CD4-positive, alpha-beta T cell (primary cell): ENCODE results near the gene MIA2. TPM values are rescaled to one million over a fixed set of nuclear protein-coding genes. Genes with fewer than 3 reads are reported as not detected.

ENCODE experiments used
- ATAC-seq: fragments of 200-7000 bp; cut with Tn5 transposase; one replicate; pipeline ENCODE4 v1.10.0; 2022; ENCODE audit warnings: mild to moderate bottlenecking; ENCODE audit not compliant: poor library complexity
- CTCF ChIA-PET: fragments of 350-600 bp; sonication (Branson Sonifier 250); formaldehyde crosslinking; loops from one replicate; lab custom pipeline; 2021; ENCODE audit warnings: antibody characterized with exemption, inconsistent platforms; lab: Charles Lee
- POLR2A ChIA-PET: fragments of 350-600 bp; sonication (Branson Sonifier 250); formaldehyde crosslinking; loops from one replicate; lab custom pipeline; 2021; ENCODE audit warnings: antibody characterized with exemption, inconsistent platforms; lab: Charles Lee
- DNase-seq, 14 experiments: peaks; one replicate each; pipeline ENCODE4 v3.0.0-alpha.2; 2013 to 2020; ENCODE audit warnings: mixed read lengths in 2 of 14
- H3K27ac ChIP-seq, 2 donors: one replicate each; pipeline versions ENCODE4 v1.5.1 to v1.7.0; 2013; ENCODE audit warnings: low read length in 2 of 2, low read depth in 1 of 2, mild to moderate bottlenecking in 1 of 2
- H3K27me3 ChIP-seq, 2 experiments: 1 replicate in 1 of 2; 2 replicates in 1 of 2; pipeline versions ENCODE4 v1.6.1 to v1.7.0; 2013; ENCODE audit warnings: low read length in 2 of 2, control low read depth in 1 of 2, mild to moderate bottlenecking in 1 of 2, moderate library complexity in 1 of 2; ENCODE audit not compliant: insufficient read depth in 2 of 2, control insufficient read depth in 1 of 2
- H3K36me3 ChIP-seq: one replicate; pipeline ENCODE4 v1.6.1; 2013; ENCODE audit warnings: low read length, control low read depth; ENCODE audit not compliant: insufficient read depth
- H3K4me1 ChIP-seq: one replicate; pipeline ENCODE4 v1.6.1; 2013; ENCODE audit warnings: low read length, control low read depth; ENCODE audit not compliant: insufficient read depth
- H3K4me3 ChIP-seq: one replicate; pipeline ENCODE4 v1.5.1; 2013; ENCODE audit warnings: mild to moderate bottlenecking, low read length, moderate library complexity
- H3K9me3 ChIP-seq, 2 experiments: 1 replicate in 1 of 2; 2 replicates in 1 of 2; pipeline versions ENCODE4 v1.6.1 to v1.7.0; 2013; ENCODE audit warnings: low read length in 2 of 2, mild to moderate bottlenecking in 2 of 2, control low read depth in 1 of 2, moderate library complexity in 1 of 2; ENCODE audit not compliant: control insufficient read depth in 1 of 2, insufficient read depth in 1 of 2
- H3K27ac Mint-ChIP-seq: one replicate; pipeline ENCODE4 v1.8.0; 2020; ENCODE audit warnings: mixed read lengths
- H3K27me3 Mint-ChIP-seq: one replicate; pipeline ENCODE4 v1.8.0; 2021; ENCODE audit warnings: mixed read lengths
- H3K36me3 Mint-ChIP-seq: one replicate; pipeline ENCODE4 v1.8.0; 2021; ENCODE audit warnings: low read depth, mixed read lengths
- H3K4me1 Mint-ChIP-seq: one replicate; pipeline ENCODE4 v1.8.0; 2021; ENCODE audit warnings: low read depth, mixed read lengths
- H3K4me3 Mint-ChIP-seq: one replicate; pipeline ENCODE4 v1.8.0; 2020; ENCODE audit warnings: mild to moderate bottlenecking, mixed read lengths
- H3K9me3 Mint-ChIP-seq: one replicate; pipeline ENCODE4 v1.8.0; 2020; ENCODE audit warnings: mixed read lengths
- CTCF ChIP-seq: fragments of 200-600 bp; IDR thresholded peaks from one replicate; pipeline ENCODE4 v1.8.0; 2022; ENCODE audit warnings: antibody characterized with exemption, mild to moderate bottlenecking
- intact Hi-C, 2 experiments: fragments of 100-400 bp; cut with DNase I in 1 of 2; cut with micrococcal nuclease in 1 of 2; formaldehyde crosslinking; loops; one replicate each; pipeline versions ENCODE4 v1.15.1 to v1.9.0; 2023 to 2025; cut with DNase I, micrococcal nuclease
- total RNA-seq, 174 experiments: library from RNA in 2 of 174; stranded (reverse) in 2 of 174; gene quantifications; one replicate each; pipeline ENCODE4 v1.2.3 and lab custom pipeline; 2021 to 2026

The MIA2 gene
- total RNA-seq, 2 experiments from 2014 or later, result 21.1 to 24.1 TPM

GRCh38 chr14:39302124-39302810, 68.6 kb downstream of the MIA2 start:
- DNase-seq, result no peak
- peaks cover 86% of the 10 kb centered on the region for H3K36me3 Mint-ChIP-seq
- no peaks in the 10 kb centered on the region for H3K27me3 Mint-ChIP-seq
- TF ChIP-seq CTCF, result no peak
- CTCF ChIA-PET, result no interaction called here
- intact Hi-C loops, result no loop called here
- Histone ChIP-seq H3K4me1 (no peaks in the 10 kb centered on the region), H3K27me3 (no peaks in the 10 kb centered on the region), H3K36me3 (peaks cover 57% of the 10 kb centered on the region), H3K9me3 (no peaks in the 10 kb centered on the region), H3K4me3 (no peak overlapping the region), H3K27ac (no peak overlapping the region)
- POLR2A ChIA-PET, result interaction anchor here (0.9 kb wide), 1 partner anchor 130 kb away, joined by 3 read pairs; the partner anchor contains the start of gene FBXO33
- no peak overlapping the region for H3K4me3 Mint-ChIP-seq
- no peak overlapping the region for H3K27ac Mint-ChIP-seq
- H3K9me3 Mint-ChIP-seq, result no peaks in the 10 kb centered on the region
- H3K4me1 Mint-ChIP-seq, result peaks cover 4% of the 10 kb centered on the region
- no peak for ATAC-seq

GRCh38 chr14:39303115-39303514, 69.4 kb downstream of the MIA2 start:
- Histone ChIP-seq H3K4me1 (no peaks in the 10 kb centered on the region), H3K27ac (no peak overlapping the region), H3K4me3 (no peak overlapping the region), H3K27me3 (no peaks in the 10 kb centered on the region), H3K36me3 (peaks cover 49% of the 10 kb centered on the region), H3K9me3 (no peaks in the 10 kb centered on the region)
- H3K9me3 Mint-ChIP-seq, result no peaks in the 10 kb centered on the region
- ChIA-PET CTCF (no interaction called here), POLR2A (no interaction called here)
- no peak for TF ChIP-seq CTCF
- DNase-seq (no peak), ATAC-seq (no peak)
- H3K36me3 Mint-ChIP-seq, result peaks cover 84% of the 10 kb centered on the region
- no peak overlapping the region for H3K4me3 Mint-ChIP-seq
- no peak overlapping the region for H3K27ac Mint-ChIP-seq
- H3K4me1 Mint-ChIP-seq, result peaks cover 4% of the 10 kb centered on the region
- intact Hi-C loops, result no loop called here
- no peaks in the 10 kb centered on the region for H3K27me3 Mint-ChIP-seq

GRCh38 chr14:39307815-39308214, 74.1 kb downstream of the MIA2 start:
- H3K36me3 ChIP-seq, result peaks cover 21% of the 10 kb centered on the region
- DNase-seq (no peak), ATAC-seq (no peak)
- H3K4me3 ChIP-seq, result no peak overlapping the region
- no peaks in the 10 kb centered on the region for H3K27me3 ChIP-seq
- no peaks in the 10 kb centered on the region for H3K9me3 ChIP-seq
- no peaks in the 10 kb centered on the region for H3K4me1 ChIP-seq
- no peak overlapping the region for H3K4me3 Mint-ChIP-seq
- H3K36me3 Mint-ChIP-seq, result peaks cover 82% of the 10 kb centered on the region
- no peak overlapping the region for H3K27ac Mint-ChIP-seq
- POLR2A ChIA-PET, result no interaction called here
- no peak overlapping the region for H3K27ac ChIP-seq
- CTCF ChIA-PET, result no interaction called here
- no peaks in the 10 kb centered on the region for H3K27me3 Mint-ChIP-seq
- no peak for TF ChIP-seq CTCF
- no peaks in the 10 kb centered on the region for H3K9me3 Mint-ChIP-seq
- peaks cover 4% of the 10 kb centered on the region for H3K4me1 Mint-ChIP-seq
- intact Hi-C loops, result no loop called here
